HG03469 (cell line): ENCODE results near the gene PLPPR2.
"Not testable (repeated sequence)": the region's sequence is repeated elsewhere in the genome, so short reads cannot be mapped to it uniquely, and the experiment has no call there.

Source experiments
- ATAC-seq: cut with Tn5 transposase; IDR thresholded peaks from one replicate; pipeline ENCODE4 v1.9.1; 2021; ENCODE audit warnings: mild to moderate bottlenecking, moderate library complexity, moderate number of reproducible peaks; ENCODE audit not compliant: unreplicated experiment

PLPPR2 gene

GRCh38 chr19:11390933-11391680 lies 35.9 kb downstream of the PLPPR2 start:
- ATAC-seq, result no peak

GRCh38 chr19:11397089-11397610 lies 41.9 kb downstream of the PLPPR2 start:
- no peak for ATAC-seq

GRCh38 chr19:11399667-11400066 lies 44.4 kb downstream of the PLPPR2 start:
- no peak for ATAC-seq

DNA sequence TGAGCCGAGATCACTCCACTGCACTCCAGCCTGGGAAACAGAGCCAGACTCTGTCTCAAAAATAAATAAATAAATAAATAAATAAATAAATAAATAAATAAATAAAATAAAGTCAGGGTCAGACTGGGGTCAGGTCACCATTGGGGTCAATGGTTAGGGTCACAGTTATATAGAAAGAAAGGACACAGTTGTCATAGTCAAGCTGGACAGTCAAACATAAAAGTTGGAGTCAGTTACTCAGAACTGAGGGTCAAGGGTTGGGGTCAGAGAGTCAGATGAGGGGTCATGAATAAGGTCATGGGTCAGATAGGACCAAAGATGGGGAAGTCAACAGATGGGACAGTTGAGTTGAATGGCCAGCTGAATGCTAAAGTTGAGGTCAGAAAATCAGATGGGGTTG lies 45.6 kb downstream of the PLPPR2 start:
- no peak for ATAC-seq

- ATAC-seq, result no peak
Measured at GRCh38 chr19:11401808-11402543, 46.7 kb downstream of the PLPPR2 start.

GRCh38 chr19:11404588-11405222 lies 49.5 kb downstream of the PLPPR2 start:
- no peak for ATAC-seq

GRCh38 chr19:11405846-11406643 lies 50.8 kb downstream of the PLPPR2 start:
- no peak for ATAC-seq

DNA sequence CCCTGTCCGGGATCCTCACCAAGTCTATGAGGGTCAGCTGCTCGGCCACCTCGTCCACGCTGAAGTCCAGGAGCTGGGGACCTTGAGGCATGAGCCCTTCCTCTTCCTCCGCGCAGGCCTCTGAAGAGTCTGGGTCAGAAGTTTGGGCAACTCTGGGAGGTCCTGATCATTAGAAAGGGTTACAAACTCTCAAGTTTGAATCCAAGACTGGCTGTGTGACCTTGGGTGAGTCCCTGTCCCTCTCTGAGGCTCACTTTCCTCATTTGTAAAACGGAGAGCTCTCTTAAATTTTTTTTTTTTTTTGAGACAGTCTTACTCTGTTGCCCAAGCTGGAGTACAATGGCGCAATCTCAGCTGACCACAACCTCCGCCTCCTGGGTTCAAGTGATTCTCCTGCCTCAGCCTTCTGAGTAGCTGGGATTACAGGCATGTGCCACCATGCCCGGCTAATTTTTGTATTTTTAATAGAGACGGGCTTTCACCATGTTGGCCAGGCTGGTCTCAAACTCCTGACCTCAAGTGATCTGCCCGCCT lies 51.5 kb downstream of the PLPPR2 start:
- not testable (repeated sequence) for ATAC-seq

DNA sequence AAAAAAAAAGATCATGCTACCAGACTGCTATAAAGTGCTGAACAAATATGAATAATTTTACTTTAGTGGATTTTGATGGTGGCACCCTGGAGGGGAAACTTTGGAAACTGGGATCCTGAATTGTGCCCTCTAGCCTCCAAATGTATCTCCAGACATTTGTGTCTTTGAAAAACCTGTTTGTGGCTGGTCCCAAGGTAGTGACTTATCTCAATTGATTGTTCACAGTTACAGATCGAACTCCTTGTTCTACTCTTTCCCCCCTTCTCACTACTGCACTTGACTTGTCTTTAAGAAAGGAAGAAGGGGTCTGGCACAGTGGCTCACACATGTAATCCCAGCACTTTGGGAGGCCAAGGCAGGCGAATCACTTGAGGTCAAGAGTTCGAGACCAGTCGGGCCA lies 53.4 kb downstream of the PLPPR2 start:
- no peak for ATAC-seq

DNA sequence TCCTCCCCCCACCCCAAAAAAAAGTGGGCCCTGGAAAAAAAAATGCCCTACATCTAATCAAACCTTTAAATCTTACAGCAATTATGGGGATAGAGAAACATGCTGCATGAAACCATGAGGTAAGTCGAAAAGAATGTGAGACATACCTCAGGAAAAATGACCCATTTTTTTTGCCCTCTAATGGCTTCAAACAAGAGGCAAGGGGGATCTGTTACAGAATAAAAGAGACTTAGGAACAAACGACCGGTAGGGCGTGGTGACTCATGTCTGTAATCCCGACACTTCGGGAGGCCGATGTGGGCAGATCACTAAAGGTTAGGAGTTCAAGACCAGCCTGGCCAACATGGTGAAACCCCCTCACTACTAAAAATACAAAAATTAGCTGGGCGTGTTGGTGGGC lies 55.5 kb downstream of the PLPPR2 start:
- no peak for ATAC-seq

- no peak for ATAC-seq
Measured at GRCh38 chr19:11414544-11414943, 59.3 kb downstream of the PLPPR2 start.
